K562 (cell line): ENCODE data around the gene PTP4A1. TPM values are rescaled to one million over a fixed set of nuclear protein-coding genes. Genes with fewer than 3 reads are reported as not detected.

Experiments
- ATAC-seq: fragments of 200-7000 bp; cut with Tn5 transposase; 3 replicates; pipeline ENCODE4 v1.9.1; 2020; ENCODE audit warnings: moderate library complexity
- BruUV-seq: library from RNA; stranded (reverse); fragments of 400-500 nt; replicated peaks from 2 replicates; lab custom pipeline; 2021; lab: Mats Ljungman, UMichigan
- CTCF ChIA-PET: fragments of 300-600 bp; formaldehyde crosslinking; extraction: SDS; loops from one replicate; lab custom pipeline; 2021; ENCODE audit warnings: low intra/inter-chr PET ratio; lab: Yijun Ruan, JAX
- POLR2A ChIA-PET: fragments of 300-600, 350-650 bp; sonication (Branson Sonifier 250); formaldehyde crosslinking; extraction: SDS; loops from one replicate; lab custom pipeline; 2021; ENCODE audit warnings: antibody characterized with exemption, inconsistent platforms; lab: Yijun Ruan, JAX
- DNase-seq, 4 experiments: peaks; one replicate each; pipeline versions ENCODE4 v3.0.0 to v3.0.0-alpha.2; 2011 to 2018; ENCODE audit warnings: low spot score in 3 of 4, mixed read lengths in 3 of 4; ENCODE audit errors: extremely low read depth in 1 of 4
- FAIRE-seq: peaks from 2 replicates; lab custom pipeline; 2011; peaks lifted over from hg19 to GRCh38; lab: Jason Lieb, UNC
- H2AFZ ChIP-seq: 2 replicates; pipeline ENCODE4 v1.6.0; 2011; ENCODE audit warnings: low read depth, low read length, control low read depth, inconsistent platforms
- H3K27ac ChIP-seq: fragments of 200-600 bp; 3 replicates; pipeline ENCODE4 v1.8.0; 2011; ENCODE audit warnings: low read depth, mild to moderate bottlenecking, control low read depth, inconsistent platforms, low read length, moderate library complexity, mixed read lengths; ENCODE audit errors: extremely low read depth
- H3K27me3 ChIP-seq, 2 experiments: fragments of 300-600 bp in 1 of 2; 2 replicates in 1 of 2; 3 replicates in 1 of 2; pipeline versions ENCODE4 v1.6.0 to v1.8.0; 2011; ENCODE audit warnings: inconsistent platforms in 2 of 2, low read length in 2 of 2, mild to moderate bottlenecking in 1 of 2, mixed read lengths in 1 of 2, moderate library complexity in 1 of 2; ENCODE audit not compliant: control insufficient read depth in 2 of 2, insufficient read depth in 2 of 2
- H3K36me3 ChIP-seq: fragments of 300-600 bp; 3 replicates; pipeline ENCODE4 v1.8.0; 2011; ENCODE audit warnings: mild to moderate bottlenecking, low read length, inconsistent platforms; ENCODE audit not compliant: control insufficient read depth, insufficient read depth
- H3K4me1 ChIP-seq, 2 experiments: fragments of 200-600 bp in 1 of 2; replicated peaks in 1 of 2; 2 replicates in 1 of 2; 3 replicates in 1 of 2; pipeline versions ENCODE4 v1.5.1 to v1.8.0; 2011; ENCODE audit warnings: inconsistent platforms in 2 of 2, low read length in 2 of 2, mild to moderate bottlenecking in 1 of 2, mixed read lengths in 1 of 2, moderate library complexity in 1 of 2; ENCODE audit not compliant: control insufficient read depth in 2 of 2, insufficient read depth in 2 of 2
- H3K4me2 ChIP-seq: 2 replicates; pipeline ENCODE4 v1.6.1; 2011; ENCODE audit warnings: low read length, control low read depth, inconsistent platforms, mixed read lengths; ENCODE audit not compliant: insufficient read depth
- H3K4me3 ChIP-seq: fragments of 200-600 bp; sonication (generic), shearing (Covaris generic); 2 replicates; pipeline ENCODE4 v1.5.1; 2016; ENCODE audit warnings: control low read depth, inconsistent platforms
- H3K79me2 ChIP-seq: fragments of 200-600 bp; 3 replicates; pipeline ENCODE4 v1.8.0; 2011; ENCODE audit warnings: low read length, inconsistent platforms; ENCODE audit not compliant: control insufficient read depth, insufficient read depth
- H3K9ac ChIP-seq, 2 experiments: 2 replicates each; pipeline versions ENCODE4 v1.6.0 to v1.6.1; 2011; ENCODE audit warnings: low read depth in 2 of 2, low read length in 2 of 2, control low read depth in 1 of 2, inconsistent platforms in 1 of 2, mild to moderate bottlenecking in 1 of 2, mixed read lengths in 1 of 2; ENCODE audit not compliant: insufficient read depth in 1 of 2
- H3K9me1 ChIP-seq: one replicate; pipeline ENCODE4 v1.6.0; 2011; ENCODE audit warnings: inconsistent platforms, mild to moderate bottlenecking, low read length, moderate library complexity; ENCODE audit not compliant: control insufficient read depth, insufficient read depth
- H3K9me3 ChIP-seq: replicated peaks from 2 replicates; pipeline ENCODE4 v1.5.1; 2011; ENCODE audit warnings: low read depth, low read length, inconsistent platforms; ENCODE audit not compliant: control insufficient read depth, insufficient read depth
- H4K20me1 ChIP-seq: replicated peaks from 2 replicates; pipeline ENCODE4 v1.6.1; 2011; ENCODE audit warnings: low read length, inconsistent platforms, mixed read lengths; ENCODE audit not compliant: control insufficient read depth, insufficient read depth
- FOXA1 ChIP-seq: fragments of 450-650 bp; IDR thresholded peaks from 2 replicates; pipeline ENCODE4 v1.6.1; 2016; ENCODE audit warnings: mild to moderate bottlenecking, borderline replicate concordance
- GABPB2 ChIP-seq: fragments of 250-450 bp; sonication (Bioruptor Pico); conservative IDR thresholded peaks from 2 replicates; pipeline ENCODE4 v1.5.1; 2021; ENCODE audit warnings: mild to moderate bottlenecking
- LCOR ChIP-seq: sonication (generic); formaldehyde crosslinking; IDR thresholded peaks from 2 replicates; pipeline ENCODE4 v1.8.0; 2022; ENCODE audit warnings: mild to moderate bottlenecking, missing genetic modification reagents
- MXD1 ChIP-seq: fragments of 250-450 bp; sonication (Bioruptor Pico); IDR thresholded peaks from 2 replicates; pipeline ENCODE4 v1.8.0; 2021; ENCODE audit warnings: borderline replicate concordance, mild to moderate bottlenecking, moderate library complexity; ENCODE audit not compliant: poor library complexity, severe bottlenecking
- NFRKB ChIP-seq: fragments of 450-650 bp; IDR thresholded peaks from 2 replicates; pipeline ENCODE4 v1.6.1; 2016; ENCODE audit warnings: low read depth
- NONO ChIP-seq, 2 experiments: fragments of 200-400 bp in 1 of 2; fragments of 450-650 bp in 1 of 2; formaldehyde crosslinking in 1 of 2; IDR thresholded peaks; 2 replicates each; pipeline ENCODE4 v1.6.1; 2017; ENCODE audit warnings: low read depth in 2 of 2, mild to moderate bottlenecking in 2 of 2, moderate library complexity in 2 of 2, low read length in 1 of 2
- RAD21 ChIP-seq, 2 experiments: fragments of 250-450 bp in 1 of 2; fragments of 450-650 bp in 1 of 2; sonication (Bioruptor Pico) in 1 of 2; formaldehyde crosslinking in 1 of 2; IDR thresholded peaks in 1 of 2; conservative IDR thresholded peaks in 1 of 2; 2 replicates each; pipeline versions ENCODE4 v1.4.0 to v1.8.0; 2020 to 2022; ENCODE audit warnings: mild to moderate bottlenecking in 2 of 2, moderate library complexity in 1 of 2
- ZBTB33 ChIP-seq: sonication (generic); formaldehyde crosslinking; IDR thresholded peaks from 2 replicates; pipeline ENCODE4 v1.8.1; 2023; ENCODE audit warnings: mild to moderate bottlenecking, missing genetic modification reagents
- ZFP1 ChIP-seq: fragments of 450-650 bp; formaldehyde crosslinking; IDR thresholded peaks from 2 replicates; pipeline ENCODE4 v1.4.0; 2020; ENCODE audit warnings: mild to moderate bottlenecking, mixed read lengths
- ZFX ChIP-seq: sonication (generic); formaldehyde crosslinking; IDR thresholded peaks from 2 replicates; pipeline ENCODE4 v1.8.0; 2022; ENCODE audit warnings: mild to moderate bottlenecking, missing genetic modification reagents, moderate library complexity
- ZKSCAN8 ChIP-seq: fragments of 200-800 bp; sonication (Bioruptor generic); IDR thresholded peaks from 2 replicates; pipeline ENCODE4 v1.6.1; 2016; ENCODE audit warnings: missing genetic modification characterization, missing compliant biosample characterization
- WGBS: fragments of 100-300 bp; shearing (Covaris generic); methylation state at CpG from one replicate; pipeline ENCODE4 v1.1.6; 2016; ENCODE audit warnings: low coverage, mixed read lengths; ENCODE audit not compliant: insufficient coverage; ENCODE audit errors: missing lambda C conversion rate; 5-methylcytosine and 5-hydroxymethylcytosine counted together
- in situ Hi-C: fragments of 300-500 bp; cut with MboI; formaldehyde crosslinking; loops from 4 replicates; pipeline ENCODE4 v1.15.0; 2018; ENCODE audit warnings: inconsistent platforms, mixed read lengths
- intact Hi-C: fragments of 100-400 bp; cut with micrococcal nuclease; formaldehyde crosslinking; loops from 2 replicates; pipeline ENCODE4 v1.14.2; 2022
- polyA plus RNA-seq, 8 experiments: library from polyadenylated mRNA; depleted of rRNA in 4 of 8; stranded (reverse) in 5 of 8; unstranded in 3 of 8; fragments of >200 nt; fragmentation: Nextera tagmentation in 2 of 8; fragmentation: Illumina TruSeq in 1 of 8; extraction: Ambion mirVana in 2 of 8; extraction: Trizol in 1 of 8; gene quantifications; 2 replicates each; pipeline versions ENCODE4 v1.2.1 to v1.2.3, GENCODE V29; 2011 to 2014; ENCODE audit warnings: inconsistent platforms in 1 of 8, missing spikeins in 1 of 8
- total RNA-seq, 7 experiments: library from RNA; depleted of rRNA in 6 of 7; stranded (reverse); fragments of >200 nt in 6 of 7; fragmentation: Illumina TruSeq in 2 of 7; extraction: Trizol in 2 of 7; gene quantifications; 2 replicates each; pipeline versions ENCODE4 v1.2.1 to v1.2.3, GENCODE V29; 2011 to 2021; ENCODE audit warnings: low replicate concordance in 1 of 7

The PTP4A1 gene
- total and polyA plus RNA-seq, 9 of the 15 experiments (the other 6 are each of a cell fraction or from before 2014, with no cell fraction given): 3.7 to 67.5 (median 13.1) TPM

GRCh38 chr6:63561288-63561687 lies 11.0 kb upstream of the PTP4A1 start:
- ChIA-PET POLR2A (interaction anchor here (1.1 kb wide), 1 partner anchor 12 kb away, joined by 3 read pairs; no protein-coding TSS in a partner anchor), CTCF (no interaction called here)
- no peak overlapping the region for H3K4me3 ChIP-seq
- intact Hi-C loops: no loop called here
- WGBS: 4% methylated on average over 2 of the region's 2 CpGs
- no peaks in the 10 kb centered on the region for H3K9me3 ChIP-seq
- H3K4me2 ChIP-seq: no peak overlapping the region
- in situ Hi-C loops: no loop called here
- no peaks in the 10 kb centered on the region for H3K36me3 ChIP-seq
- DNase-seq (no peak), FAIRE-seq (no peak), ATAC-seq (no peak)
- no peak for TF ChIP-seq ZFP1 (CRISPR knock-in tag)
- TF ChIP-seq NFRKB: no peak
- no peak for TF ChIP-seq GABPB2 (CRISPR knock-in tag)
- TF ChIP-seq ZFX (CRISPR knock-in tag): no peak
- TF ChIP-seq LCOR: no peak
- TF ChIP-seq ZKSCAN8 (CRISPR knock-in tag): no peak
- no peak for TF ChIP-seq MXD1 (CRISPR knock-in tag)
- no peak for TF ChIP-seq FOXA1
- TF ChIP-seq NONO (IDR thresholded peaks at IDR 0.05; ENCODE audit: low read depth in 2 of 2, low read length in 1 of 2): no peak
- no peak for TF ChIP-seq RAD21 (CRISPR knock-in tag; conservative IDR thresholded peaks at IDR 0.05 in 1 of 2, IDR thresholded peaks at IDR 0.05 in 1 of 2)
- TF ChIP-seq ZBTB33 (CRISPR knock-in tag): no peak
- no peaks in the 10 kb centered on the region for H3K9me1 ChIP-seq
- no peak overlapping the region for H3K9ac ChIP-seq
- no peaks in the 10 kb centered on the region for H3K79me2 ChIP-seq
- H4K20me1 ChIP-seq: no peaks in the 10 kb centered on the region
- no TSS peak for BruUV-seq
- peaks cover 0 to 4% of the 10 kb centered on the region in 2 experiments; a peak in 2 of 5 replicates for H3K27me3 ChIP-seq
- no peaks in the 10 kb centered on the region for H3K4me1 ChIP-seq
- H2AFZ ChIP-seq: no peak overlapping the region
- no peak overlapping the region for H3K27ac ChIP-seq
